ENCODE data around the gene TTLL12.

TTLL12 gene

DNA sequence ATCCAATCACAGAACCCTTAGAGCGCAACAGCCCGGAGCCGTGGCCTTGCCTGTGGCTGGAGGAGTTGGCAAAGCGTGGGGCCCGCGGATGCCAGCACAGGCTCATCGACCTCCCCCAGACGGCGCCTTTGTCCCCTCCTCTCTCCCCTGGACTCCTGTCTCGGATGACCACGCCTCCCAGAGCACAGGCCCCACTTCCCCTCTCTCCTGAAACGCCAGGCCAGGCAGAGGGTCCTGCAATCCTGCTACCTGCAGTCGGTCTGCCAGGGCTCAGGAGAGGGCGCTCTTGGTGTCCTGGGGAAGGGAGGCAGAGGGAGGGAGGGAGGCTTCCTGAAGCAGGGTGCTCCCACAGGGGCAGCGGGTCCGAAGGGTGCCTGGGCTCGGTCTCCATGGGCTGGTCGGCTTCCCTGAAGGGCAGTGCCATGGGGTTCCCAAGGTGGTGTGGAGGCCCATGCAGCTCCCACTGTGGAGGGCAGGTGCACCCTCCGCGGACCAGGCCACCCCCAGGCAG, 16.6 kb upstream of the TTLL12 start:
- peaks cover 2% of the 10 kb centered on the region for H3K4me1 ChIP-seq (ENCODE audit: control insufficient read depth, insufficient read depth, low read length)
- H3K36me3 ChIP-seq (ENCODE audit: control insufficient read depth, insufficient read depth, low read length) = no peaks in the 10 kb centered on the region
- no peaks in the 10 kb centered on the region for H3K27me3 ChIP-seq (ENCODE audit: control insufficient read depth, insufficient read depth, low read length)

DNA sequence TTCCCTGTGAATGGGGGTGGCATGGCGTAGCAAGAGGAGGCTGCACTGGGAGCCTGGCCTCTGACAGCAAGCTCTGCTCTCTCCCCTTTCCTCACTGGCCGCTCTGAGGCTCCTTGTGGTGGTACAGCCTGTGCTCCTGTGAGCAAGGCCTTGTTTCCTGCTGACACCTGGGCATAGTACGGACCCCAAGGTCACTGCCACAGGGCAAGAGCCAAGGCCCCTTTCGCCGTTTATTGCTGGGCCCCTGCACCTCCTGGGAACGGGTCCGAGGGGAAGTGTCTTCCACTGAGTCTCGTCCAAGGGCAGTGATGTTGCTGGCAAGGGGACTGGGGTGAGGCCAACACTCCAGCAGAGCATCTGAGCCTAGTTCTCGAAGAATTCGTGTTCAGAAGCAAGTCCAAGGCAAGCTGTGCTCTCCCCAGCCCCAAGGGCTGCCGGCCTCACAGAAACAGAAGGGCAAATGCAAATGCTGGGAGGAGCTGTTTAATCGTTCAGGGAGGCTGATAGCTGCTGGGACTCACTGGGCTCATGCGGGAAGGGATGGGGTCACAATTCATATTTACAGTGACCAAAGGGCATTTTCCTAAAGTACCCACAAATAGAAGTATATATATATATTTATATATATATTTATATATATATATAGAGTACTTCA, 15.9 kb upstream of the TTLL12 start:
- Histone ChIP-seq H3K9ac (ENCODE audit: low read depth, low read length) (no peak overlapping the region), H3K4me1 (ENCODE audit: control insufficient read depth, insufficient read depth, low read length) (peaks cover 2% of the 10 kb centered on the region), H3K27me3 (ENCODE audit: control insufficient read depth, insufficient read depth, low read length) (no peaks in the 10 kb centered on the region), H3K9me3 (ENCODE audit: control insufficient read depth, insufficient read depth, low read length) (no peaks in the 10 kb centered on the region), H3K4me3 (ENCODE audit: low read depth, low read length) (no peak overlapping the region), H3K36me3 (ENCODE audit: control insufficient read depth, insufficient read depth, low read length) (no peaks in the 10 kb centered on the region)

More for the DNA sequence above, 16.6 kb upstream of the TTLL12 start:
- H3K4me3 ChIP-seq (ENCODE audit: low read depth, low read length) = no peak overlapping the region
- no peak overlapping the region for H3K9ac ChIP-seq (ENCODE audit: low read depth, low read length)
- H3K9me3 ChIP-seq (ENCODE audit: control insufficient read depth, insufficient read depth, low read length) = no peaks in the 10 kb centered on the region

DNA sequence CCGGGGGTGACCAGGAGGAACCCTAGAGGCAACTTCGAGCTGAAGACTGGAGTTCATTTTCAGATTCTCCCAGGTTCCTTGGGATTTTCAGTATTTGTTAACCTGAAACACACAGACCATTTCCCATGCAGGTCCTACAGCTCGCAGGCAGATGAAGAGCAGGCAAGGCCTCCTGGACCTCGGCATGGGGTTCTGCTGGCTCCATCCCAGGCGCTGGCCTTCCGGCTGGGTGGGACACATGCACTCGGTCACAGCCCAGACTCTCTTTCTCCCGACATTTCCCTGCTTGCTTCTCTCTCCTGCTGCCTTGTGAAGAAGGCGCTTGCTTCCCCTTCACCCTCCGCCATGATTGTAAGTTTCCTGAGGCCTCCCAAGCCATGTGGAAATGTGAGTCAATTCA, 15.4 kb upstream of the TTLL12 start:
- no peak overlapping the region for H3K9ac ChIP-seq (ENCODE audit: low read depth, low read length)
- no peaks in the 10 kb centered on the region for H3K36me3 ChIP-seq (ENCODE audit: control insufficient read depth, insufficient read depth, low read length)
- H3K27me3 ChIP-seq (ENCODE audit: control insufficient read depth, insufficient read depth, low read length) = no peaks in the 10 kb centered on the region
- peaks cover 2% of the 10 kb centered on the region for H3K4me1 ChIP-seq (ENCODE audit: control insufficient read depth, insufficient read depth, low read length)
- no peak overlapping the region for H3K4me3 ChIP-seq (ENCODE audit: low read depth, low read length)
- no peaks in the 10 kb centered on the region for H3K9me3 ChIP-seq (ENCODE audit: control insufficient read depth, insufficient read depth, low read length)

DNA sequence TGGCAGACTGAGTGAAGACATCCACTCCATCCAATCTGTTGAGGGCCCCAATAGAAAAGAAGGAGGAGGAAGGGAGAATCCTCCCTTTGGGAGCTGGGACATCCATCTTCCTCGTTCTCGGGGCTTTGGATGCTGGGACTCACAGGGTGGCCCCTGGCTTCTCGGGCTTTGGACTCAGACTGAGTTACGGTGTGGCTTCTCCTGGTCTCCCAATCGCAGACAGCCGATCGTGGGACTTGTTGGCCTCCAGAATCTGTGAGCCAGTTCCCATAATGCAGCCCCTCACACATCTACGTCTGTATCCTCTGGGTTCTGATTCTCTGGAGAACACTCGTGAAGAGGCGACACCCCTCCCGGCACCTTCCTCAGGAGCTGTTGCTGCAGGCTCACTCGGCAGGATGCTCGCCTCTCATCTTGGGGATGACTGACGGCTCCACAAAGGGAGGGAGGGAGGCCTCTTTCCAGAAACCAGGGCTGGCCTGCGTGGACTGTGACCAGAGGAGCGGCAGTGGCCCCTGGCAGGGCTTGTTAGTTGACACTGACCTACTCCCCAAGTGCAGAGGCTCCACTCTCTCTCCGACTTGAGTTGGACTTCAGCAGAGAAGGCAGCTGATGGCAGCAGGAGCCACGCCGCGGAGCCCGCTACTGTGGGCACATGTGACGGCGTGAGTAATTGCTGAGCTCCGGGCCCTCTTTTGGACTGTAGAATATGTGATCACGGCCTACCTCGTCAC, 14.7 kb upstream of the TTLL12 start:
- Histone ChIP-seq H3K4me1 (ENCODE audit: control insufficient read depth, insufficient read depth, low read length) (peaks cover 2% of the 10 kb centered on the region), H3K36me3 (ENCODE audit: control insufficient read depth, insufficient read depth, low read length) (no peaks in the 10 kb centered on the region), H3K4me3 (ENCODE audit: low read depth, low read length) (no peak overlapping the region), H3K9ac (ENCODE audit: low read depth, low read length) (no peak overlapping the region), H3K27me3 (ENCODE audit: control insufficient read depth, insufficient read depth, low read length) (no peaks in the 10 kb centered on the region), H3K9me3 (ENCODE audit: control insufficient read depth, insufficient read depth, low read length) (no peaks in the 10 kb centered on the region)

DNA sequence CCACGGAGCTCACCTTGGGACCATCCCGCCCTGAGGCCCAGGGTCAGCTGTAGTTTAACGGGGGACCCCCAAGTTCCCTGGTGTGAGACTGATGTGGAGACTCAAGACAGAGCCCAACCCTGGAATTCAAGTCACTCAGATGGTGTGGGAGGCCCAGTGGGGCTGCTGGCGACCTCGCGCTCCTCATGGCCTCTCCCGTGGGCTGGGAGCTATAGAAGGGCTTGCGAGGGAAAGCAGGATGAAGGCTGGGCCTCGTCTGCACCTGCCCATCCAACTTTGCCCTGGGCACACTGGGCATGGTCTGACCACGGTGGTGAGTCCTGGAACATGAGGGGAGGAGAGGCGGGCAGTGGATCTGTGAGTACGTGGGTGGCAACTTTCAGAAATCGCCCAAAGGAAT, 13.6 kb upstream of the TTLL12 start:
- Histone ChIP-seq H3K36me3 (ENCODE audit: control insufficient read depth, insufficient read depth, low read length) (no peaks in the 10 kb centered on the region), H3K9ac (ENCODE audit: low read depth, low read length) (no peak overlapping the region), H3K4me1 (ENCODE audit: control insufficient read depth, insufficient read depth, low read length) (peaks cover 2% of the 10 kb centered on the region), H3K4me3 (ENCODE audit: low read depth, low read length) (no peak overlapping the region), H3K9me3 (ENCODE audit: control insufficient read depth, insufficient read depth, low read length) (no peaks in the 10 kb centered on the region), H3K27me3 (ENCODE audit: control insufficient read depth, insufficient read depth, low read length) (no peaks in the 10 kb centered on the region)

DNA sequence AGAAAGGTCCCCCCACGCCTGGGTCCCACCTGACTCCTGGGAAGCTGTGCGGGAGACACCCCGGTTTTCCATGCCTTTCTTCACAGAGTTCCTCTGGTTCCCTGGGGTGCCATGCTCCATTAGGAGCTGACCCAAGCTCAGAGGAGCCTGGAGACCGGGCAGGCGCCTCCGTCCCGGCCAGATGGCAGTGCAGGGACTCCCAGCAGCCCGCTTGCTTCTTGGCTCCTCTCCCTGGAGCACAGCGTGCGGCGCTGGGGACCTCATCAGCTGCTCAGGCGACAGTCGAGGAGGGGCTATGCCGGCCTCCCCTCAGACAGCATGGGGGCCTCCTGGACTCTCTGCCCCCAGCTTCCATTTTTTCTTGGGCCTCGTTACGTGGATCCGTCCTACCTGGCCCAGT, 13.1 kb upstream of the TTLL12 start:
- Histone ChIP-seq H3K9me3 (ENCODE audit: control insufficient read depth, insufficient read depth, low read length) (no peaks in the 10 kb centered on the region), H3K27me3 (ENCODE audit: control insufficient read depth, insufficient read depth, low read length) (no peaks in the 10 kb centered on the region), H3K36me3 (ENCODE audit: control insufficient read depth, insufficient read depth, low read length) (no peaks in the 10 kb centered on the region), H3K4me3 (ENCODE audit: low read depth, low read length) (no peak overlapping the region), H3K9ac (ENCODE audit: low read depth, low read length) (no peak overlapping the region), H3K4me1 (ENCODE audit: control insufficient read depth, insufficient read depth, low read length) (peaks cover 2% of the 10 kb centered on the region)

DNA sequence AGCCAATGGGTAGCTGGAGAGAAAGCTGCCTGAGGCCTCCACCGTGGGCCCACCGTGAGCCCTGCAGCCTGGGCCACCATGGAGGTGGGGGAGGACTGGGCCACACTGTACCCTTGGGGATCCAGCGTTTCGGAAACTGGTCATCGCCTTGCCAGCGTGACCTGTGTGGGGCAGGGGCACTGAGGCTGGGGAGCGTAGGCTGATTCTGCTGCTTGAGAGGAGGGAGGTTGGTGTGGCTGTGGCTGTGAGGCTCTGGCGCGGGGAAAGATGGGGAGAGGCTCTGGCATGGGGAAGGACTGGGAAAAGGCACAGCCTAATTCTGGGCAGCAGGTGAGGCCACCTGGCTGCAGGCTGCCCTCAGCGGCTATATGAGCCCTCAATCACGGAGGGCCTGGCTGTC, 12.6 kb upstream of the TTLL12 start:
- Histone ChIP-seq H3K4me1 (ENCODE audit: control insufficient read depth, insufficient read depth, low read length) (peaks cover 2% of the 10 kb centered on the region), H3K9ac (ENCODE audit: low read depth, low read length) (no peak overlapping the region), H3K4me3 (ENCODE audit: low read depth, low read length) (no peak overlapping the region), H3K27me3 (ENCODE audit: control insufficient read depth, insufficient read depth, low read length) (no peaks in the 10 kb centered on the region), H3K36me3 (ENCODE audit: control insufficient read depth, insufficient read depth, low read length) (no peaks in the 10 kb centered on the region), H3K9me3 (ENCODE audit: control insufficient read depth, insufficient read depth, low read length) (no peaks in the 10 kb centered on the region)

DNA sequence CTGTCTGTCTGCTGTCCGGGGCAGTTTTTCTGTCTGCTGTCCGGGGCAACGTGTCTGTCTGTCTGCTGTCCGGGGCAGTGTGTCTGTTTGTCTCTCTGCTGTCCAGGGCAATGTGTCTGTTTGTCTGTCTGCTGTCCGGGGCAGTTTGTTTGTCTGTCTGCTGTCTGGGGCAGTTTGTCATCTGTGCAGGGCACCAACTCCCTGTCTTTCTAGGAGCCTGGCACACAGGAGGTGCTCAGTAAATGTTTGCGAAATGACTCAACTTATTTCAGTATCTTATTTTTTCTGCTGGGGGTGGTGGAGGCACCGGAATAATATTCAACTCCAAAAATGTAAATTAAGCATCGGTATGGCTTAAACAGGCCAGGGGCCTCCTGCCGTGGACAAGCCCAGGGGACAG, 12.0 kb upstream of the TTLL12 start:
- Histone ChIP-seq H3K27me3 (ENCODE audit: control insufficient read depth, insufficient read depth, low read length) (no peaks in the 10 kb centered on the region), H3K36me3 (ENCODE audit: control insufficient read depth, insufficient read depth, low read length) (no peaks in the 10 kb centered on the region), H3K9ac (ENCODE audit: low read depth, low read length) (no peak overlapping the region), H3K9me3 (ENCODE audit: control insufficient read depth, insufficient read depth, low read length) (no peaks in the 10 kb centered on the region), H3K4me3 (ENCODE audit: low read depth, low read length) (no peak overlapping the region), H3K4me1 (ENCODE audit: control insufficient read depth, insufficient read depth, low read length) (peaks cover 2% of the 10 kb centered on the region)

DNA sequence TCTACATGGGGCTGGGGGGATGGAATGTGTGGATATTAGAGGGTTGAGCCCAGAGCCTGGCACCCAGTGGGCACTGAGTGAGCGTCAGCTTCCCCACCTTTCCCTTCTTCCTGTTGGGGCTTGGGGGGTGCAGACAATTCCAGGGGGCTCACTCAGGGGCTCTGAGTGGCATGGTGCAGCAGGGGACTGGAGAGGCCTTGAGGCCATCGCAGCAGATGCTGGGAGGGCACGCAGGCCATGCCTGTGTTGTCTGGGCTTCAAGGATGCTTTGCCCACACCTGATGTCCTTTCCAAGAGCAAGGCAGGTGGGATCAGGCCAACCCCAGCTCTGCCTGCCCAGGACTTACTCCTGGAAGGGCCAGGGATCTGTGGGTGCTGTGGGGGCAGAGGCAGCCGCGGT, 11.2 kb upstream of the TTLL12 start:
- Histone ChIP-seq H3K9me3 (ENCODE audit: control insufficient read depth, insufficient read depth, low read length) (no peaks in the 10 kb centered on the region), H3K9ac (ENCODE audit: low read depth, low read length) (no peak overlapping the region), H3K4me1 (ENCODE audit: control insufficient read depth, insufficient read depth, low read length) (peaks cover 2% of the 10 kb centered on the region), H3K4me3 (ENCODE audit: low read depth, low read length) (no peak overlapping the region), H3K36me3 (ENCODE audit: control insufficient read depth, insufficient read depth, low read length) (no peaks in the 10 kb centered on the region), H3K27me3 (ENCODE audit: control insufficient read depth, insufficient read depth, low read length) (no peaks in the 10 kb centered on the region)

DNA sequence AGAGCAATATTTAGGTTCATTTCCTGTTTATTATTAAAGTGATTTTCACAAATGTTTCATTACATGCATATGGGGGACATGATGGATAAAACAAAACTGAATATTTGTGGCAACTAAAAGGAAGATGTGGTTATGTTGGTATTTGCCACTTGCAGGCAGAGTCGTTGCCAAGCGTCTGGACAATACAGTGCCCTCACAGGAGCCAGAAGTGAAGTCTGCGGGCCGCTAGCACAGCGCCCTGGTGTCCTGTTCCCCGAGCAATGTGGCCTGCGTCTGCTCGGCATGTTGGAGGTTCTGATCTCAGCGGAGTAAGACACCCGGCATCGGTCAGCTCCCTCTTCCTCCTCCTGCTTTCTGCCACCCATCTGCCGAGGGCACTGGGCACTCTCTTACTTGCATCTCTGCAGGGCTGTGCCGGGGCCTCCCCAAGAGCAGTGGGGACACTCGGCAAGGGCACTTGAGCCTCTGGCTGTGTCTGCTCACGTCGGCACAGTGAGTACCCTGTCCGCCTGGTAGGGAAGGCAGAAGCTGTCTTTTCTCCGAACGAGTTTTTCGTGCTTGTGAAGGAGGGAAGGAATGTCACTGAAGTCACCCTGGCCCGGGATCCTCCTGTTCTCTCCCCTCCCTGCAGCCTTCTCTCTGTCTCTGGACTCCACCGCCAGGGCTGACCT, 10.5 kb upstream of the TTLL12 start:
- Histone ChIP-seq H3K36me3 (ENCODE audit: control insufficient read depth, insufficient read depth, low read length) (no peaks in the 10 kb centered on the region), H3K4me1 (ENCODE audit: control insufficient read depth, insufficient read depth, low read length) (no peaks in the 10 kb centered on the region), H3K4me3 (ENCODE audit: low read depth, low read length) (no peak overlapping the region), H3K9me3 (ENCODE audit: control insufficient read depth, insufficient read depth, low read length) (no peaks in the 10 kb centered on the region), H3K27me3 (ENCODE audit: control insufficient read depth, insufficient read depth, low read length) (no peaks in the 10 kb centered on the region), H3K9ac (ENCODE audit: low read depth, low read length) (no peak overlapping the region)

DNA sequence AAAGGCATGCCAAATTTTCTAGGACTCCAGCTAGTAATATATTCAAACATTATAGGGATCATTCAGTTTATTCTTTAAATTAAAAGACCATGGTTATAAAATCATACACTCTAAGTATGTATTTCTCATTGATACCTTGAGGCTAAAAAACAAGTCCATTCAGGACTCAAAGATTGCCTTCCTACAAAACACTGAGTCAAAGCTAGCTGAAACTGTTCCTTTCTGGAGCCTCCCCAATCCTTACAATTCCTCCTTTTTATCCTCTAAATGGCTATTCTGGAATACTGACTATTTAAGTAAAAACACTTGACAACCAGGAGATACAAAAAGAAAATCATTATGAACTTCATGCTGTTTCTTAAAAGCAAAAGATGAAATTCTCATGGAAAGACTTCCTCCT, 4.9 kb upstream of the TTLL12 start:
- no peaks in the 10 kb centered on the region for H3K4me1 ChIP-seq (ENCODE audit: control insufficient read depth, insufficient read depth, low read length)
- no peaks in the 10 kb centered on the region for H3K9me3 ChIP-seq (ENCODE audit: control insufficient read depth, insufficient read depth, low read length)
- H3K9ac ChIP-seq (ENCODE audit: low read depth, low read length) = no peak overlapping the region
- H3K36me3 ChIP-seq (ENCODE audit: control insufficient read depth, insufficient read depth, low read length) = no peaks in the 10 kb centered on the region
- H3K4me3 ChIP-seq (ENCODE audit: low read depth, low read length) = no peak overlapping the region
- no peaks in the 10 kb centered on the region for H3K27me3 ChIP-seq (ENCODE audit: control insufficient read depth, insufficient read depth, low read length)
